Right lobe of liver (tissue), 6 donors: Measurements from ENCODE around the gene OMA1. TPM values are rescaled to one million over a fixed set of nuclear protein-coding genes. Genes with fewer than 3 reads are reported as not detected.

Experiments used
- ATAC-seq, 4 donors: fragments of 200-7000 bp; cut with Tn5 transposase; one replicate each; pipeline ENCODE4 v1.9.1; 2020; ENCODE audit warnings: mild to moderate bottlenecking in 4 of 4, moderate library complexity in 4 of 4
- DNase-seq, 3 donors: peaks; one replicate each; pipeline ENCODE4 v3.0.0-alpha.2; 2020
- H3K27ac ChIP-seq, 3 donors: fragments of 200-600 bp; one replicate each; pipeline ENCODE4 v1.8.0; 2022
- H3K27me3 ChIP-seq, 2 donors: fragments of 200-600 bp; one replicate each; pipeline ENCODE4 v1.8.0; 2022
- H3K36me3 ChIP-seq, 4 donors: fragments of 200-600 bp; sonication (generic) in 1 of 4; one replicate each; pipeline versions ENCODE4 v1.5.1 to v1.8.0; 2017 to 2022; ENCODE audit warnings: control low read depth in 1 of 4
- H3K4me1 ChIP-seq, 4 donors: fragments of 200-600 bp; sonication (generic) in 1 of 4; one replicate each; pipeline versions ENCODE4 v1.5.1 to v1.8.0; 2017 to 2022; ENCODE audit warnings: control low read depth in 1 of 4
- H3K4me3 ChIP-seq, 3 donors: fragments of 200-600 bp; one replicate each; pipeline ENCODE4 v1.8.0; 2022
- H3K9me3 ChIP-seq, 4 donors: fragments of 200-600 bp; sonication (generic) in 1 of 4; one replicate each; pipeline versions ENCODE4 v1.5.1 to v1.8.0; 2017 to 2022; ENCODE audit warnings: control low read depth in 1 of 4
- POLR2A ChIP-seq: fragments of 450-650 bp; IDR thresholded peaks from one replicate; pipeline ENCODE4 v1.6.1; 2017; ENCODE audit warnings: antibody characterized with exemption, mild to moderate bottlenecking
- WGBS: methylation state at CpG from one replicate; pipeline ENCODE4 v1.1.6; 2018; ENCODE audit warnings: low coverage, low lambda C conversion rate; ENCODE audit not compliant: insufficient coverage; ENCODE audit errors: missing lambda C conversion rate; 5-methylcytosine and 5-hydroxymethylcytosine counted together
- intact Hi-C, 2 donors: fragments of 100-400 bp; cut with DNase I; formaldehyde crosslinking; loops; one replicate each; pipeline versions ENCODE4 v1.11.2 to v1.14.1; 2022
- total RNA-seq, 6 experiments: library from RNA; depleted of rRNA in 2 of 6; stranded (reverse); fragments of >200 nt in 2 of 6; fragmentation: NEBNext Ultra II Directional in 3 of 6; extraction: Animal tissue kit (Norgen Biotek cat#: 25700) in 3 of 6; gene quantifications; one replicate each; pipeline versions ENCODE4 v1.1.0 to v1.2.4, GENCODE V29; 2016 to 2023
- TF ChIP-seq, protein P1 (sequence below), 4 donors: fragments of 200-600 bp in 3 of 4; fragments of 450-650 bp in 1 of 4; IDR thresholded peaks; one replicate each; pipeline versions ENCODE4 v1.5.1 to v1.8.0; 2016 to 2022; ENCODE audit warnings: antibody characterized with exemption in 4 of 4, mild to moderate bottlenecking in 2 of 4
- donor health status: DM: no; HTN: yes; CAD: no.
- donor health status: DM: no; HTN: no; CAD: no.
- donor health status: DM: no; HTN: no; CAD: no.
- donor health status: DM: no; HTN: yes; CAD: no.
- donor health status: DM: no; HTN: yes; CAD: no.

OMA1 gene
- total RNA-seq, 6 experiments from 2014 or later: 16.1 to 29.0 (median 18.9) TPM

DNA sequence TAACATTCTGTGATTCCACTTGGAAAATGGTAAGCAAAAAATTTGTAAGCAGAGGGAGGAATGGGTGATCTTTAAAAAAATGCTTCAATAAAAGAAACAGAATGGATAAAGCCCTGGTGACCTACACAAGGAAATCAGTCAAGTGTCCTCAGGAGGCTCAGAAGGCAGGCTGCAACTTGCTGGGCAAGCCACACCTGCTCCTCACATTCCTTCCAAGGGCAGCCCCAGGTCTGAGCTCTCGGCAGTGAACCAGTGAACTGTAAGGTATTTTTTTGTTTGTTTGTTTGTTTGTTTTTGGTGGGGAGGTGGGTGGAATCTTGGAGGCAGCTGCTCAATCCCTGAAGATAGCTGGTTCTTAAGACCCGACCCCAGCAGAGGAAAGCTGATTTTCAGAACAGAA lies 26.2 kb upstream of the OMA1 start:
- 12% methylated on average over 2 of the region's 2 CpGs for WGBS
- Histone ChIP-seq H3K4me1 (peaks cover 0 to 12% (median 0%) of the 10 kb centered on the region in 4 donors), H3K4me3 (no peak overlapping the region), H3K27ac (no peak overlapping the region), H3K36me3 (no peaks in the 10 kb centered on the region), H3K27me3 (peaks cover 0 to 23% of the 10 kb centered on the region in 2 donors), H3K9me3 (no peaks in the 10 kb centered on the region)
- DNase-seq (no peak), ATAC-seq (no peak)
- TF ChIP-seq POLR2A: no peak
- TF ChIP-seq, protein P1, sequence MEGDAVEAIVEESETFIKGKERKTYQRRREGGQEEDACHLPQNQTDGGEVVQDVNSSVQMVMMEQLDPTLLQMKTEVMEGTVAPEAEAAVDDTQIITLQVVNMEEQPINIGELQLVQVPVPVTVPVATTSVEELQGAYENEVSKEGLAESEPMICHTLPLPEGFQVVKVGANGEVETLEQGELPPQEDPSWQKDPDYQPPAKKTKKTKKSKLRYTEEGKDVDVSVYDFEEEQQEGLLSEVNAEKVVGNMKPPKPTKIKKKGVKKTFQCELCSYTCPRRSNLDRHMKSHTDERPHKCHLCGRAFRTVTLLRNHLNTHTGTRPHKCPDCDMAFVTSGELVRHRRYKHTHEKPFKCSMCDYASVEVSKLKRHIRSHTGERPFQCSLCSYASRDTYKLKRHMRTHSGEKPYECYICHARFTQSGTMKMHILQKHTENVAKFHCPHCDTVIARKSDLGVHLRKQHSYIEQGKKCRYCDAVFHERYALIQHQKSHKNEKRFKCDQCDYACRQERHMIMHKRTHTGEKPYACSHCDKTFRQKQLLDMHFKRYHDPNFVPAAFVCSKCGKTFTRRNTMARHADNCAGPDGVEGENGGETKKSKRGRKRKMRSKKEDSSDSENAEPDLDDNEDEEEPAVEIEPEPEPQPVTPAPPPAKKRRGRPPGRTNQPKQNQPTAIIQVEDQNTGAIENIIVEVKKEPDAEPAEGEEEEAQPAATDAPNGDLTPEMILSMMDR (IDR thresholded peaks at IDR 0.05): no peak
- intact Hi-C loops: no loop called here

DNA sequence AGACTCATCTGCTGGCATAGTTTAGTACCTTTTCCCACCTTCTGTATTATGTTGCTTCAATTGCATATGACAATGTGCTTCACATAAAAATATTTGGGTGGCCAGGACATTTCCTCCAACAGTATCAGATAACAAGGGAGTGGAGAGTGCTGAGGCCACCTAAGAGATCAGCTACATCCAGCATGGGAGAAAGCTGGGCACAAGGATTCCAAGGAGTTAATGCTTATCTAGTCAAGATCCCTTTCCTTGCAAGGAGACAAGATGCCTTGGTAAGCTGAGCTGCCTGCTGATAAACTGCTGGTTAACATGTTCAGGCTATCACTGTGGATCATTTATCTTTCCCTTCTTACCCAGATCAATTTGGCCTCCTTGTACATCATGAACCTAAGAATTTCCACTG lies 25.1 kb upstream of the OMA1 start:
- Histone ChIP-seq H3K4me1 (peaks cover 0 to 3% (median 0%) of the 10 kb centered on the region in 4 donors), H3K27me3 (peaks cover 0 to 13% of the 10 kb centered on the region in 2 donors), H3K9me3 (no peaks in the 10 kb centered on the region), H3K27ac (no peak overlapping the region), H3K4me3 (no peak overlapping the region), H3K36me3 (no peaks in the 10 kb centered on the region)
- DNase-seq (no peak), ATAC-seq (no peak)
- TF ChIP-seq POLR2A: no peak
- TF ChIP-seq, protein P1 (IDR thresholded peaks at IDR 0.05): no peak
- intact Hi-C loops: no loop called here

DNA sequence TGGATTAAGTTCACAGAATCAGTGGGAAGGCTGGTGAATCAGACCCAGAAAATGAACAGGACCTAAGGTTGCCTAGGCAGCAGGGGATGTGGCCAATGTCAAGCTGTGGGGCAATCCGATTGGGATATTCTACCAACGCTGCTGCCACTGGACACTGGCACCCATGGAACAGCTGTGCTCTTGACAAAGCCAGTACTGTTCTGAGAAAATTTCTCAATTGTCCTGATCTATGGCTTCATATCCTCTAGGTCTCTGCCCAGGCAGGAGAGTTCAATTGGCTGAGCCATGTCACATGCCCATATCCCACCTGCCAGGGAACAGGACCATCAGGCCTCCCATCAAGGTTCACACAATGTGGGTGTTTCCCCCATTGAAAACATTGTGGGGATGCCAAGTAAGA lies 24.3 kb upstream of the OMA1 start:
- H3K4me1 ChIP-seq: no peaks in the 10 kb centered on the region
- H3K27me3 ChIP-seq: peaks cover 0 to 6% of the 10 kb centered on the region in 2 donors
- TF ChIP-seq, protein P1 (IDR thresholded peaks at IDR 0.05): no peak
- no peak for TF ChIP-seq POLR2A
- H3K36me3 ChIP-seq: no peaks in the 10 kb centered on the region
- intact Hi-C loops: no loop called here
- no CpG with 5 or more reads among the region's 2 CpGs for WGBS
- H3K27ac ChIP-seq: no peak overlapping the region
- ATAC-seq (no peak), DNase-seq (no peak)
- no peak overlapping the region for H3K4me3 ChIP-seq
- H3K9me3 ChIP-seq: no peaks in the 10 kb centered on the region

DNA sequence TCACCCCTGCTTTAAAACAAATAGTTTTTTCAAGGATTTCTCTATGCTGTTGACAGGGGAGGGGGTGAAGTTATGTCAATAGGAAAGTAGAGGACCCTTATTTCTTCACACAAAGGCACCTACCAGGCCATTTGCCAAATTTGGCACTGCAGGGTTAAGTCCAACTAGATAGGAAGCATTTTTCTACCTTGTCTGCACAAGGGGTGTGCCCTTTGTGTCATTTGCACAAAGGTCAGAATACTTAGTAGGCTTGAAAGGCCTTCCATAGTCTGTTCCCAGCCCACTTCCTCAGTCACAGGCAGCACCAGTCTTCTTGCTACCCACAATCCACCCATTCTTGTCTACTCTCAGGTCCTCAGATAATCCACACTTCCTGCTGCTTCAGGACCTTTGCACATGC lies 23.6 kb upstream of the OMA1 start:
- ATAC-seq: no peak
- DNase-seq: no peak
- no peak overlapping the region for H3K27ac ChIP-seq
- TF ChIP-seq, protein P1 (IDR thresholded peaks at IDR 0.05): no peak
- TF ChIP-seq POLR2A: no peak
- H3K4me3 ChIP-seq: no peak overlapping the region
- no peaks in the 10 kb centered on the region for H3K27me3 ChIP-seq
- no peaks in the 10 kb centered on the region for H3K4me1 ChIP-seq
- H3K36me3 ChIP-seq: no peaks in the 10 kb centered on the region
- intact Hi-C loops: no loop called here
- H3K9me3 ChIP-seq: no peaks in the 10 kb centered on the region

DNA sequence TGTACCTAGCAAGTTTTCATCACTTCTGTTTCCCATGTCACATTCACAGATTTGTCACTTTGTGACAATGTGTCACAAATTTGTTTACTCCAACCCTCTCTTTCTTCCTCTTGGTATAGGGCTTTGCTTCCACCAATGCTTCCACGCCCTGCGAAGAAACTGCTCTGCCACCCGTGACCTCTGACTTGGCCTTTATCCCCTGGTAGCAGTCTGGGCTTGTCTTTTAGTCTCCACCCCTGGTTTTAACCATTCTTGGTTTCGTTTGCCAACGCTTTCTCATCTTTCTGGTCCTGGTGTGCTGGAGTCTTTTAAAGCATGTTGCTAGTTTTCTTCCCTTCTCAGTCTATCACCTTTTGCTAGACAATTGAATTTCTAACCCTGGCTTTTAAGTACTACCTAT lies 22.4 kb upstream of the OMA1 start:
- Histone ChIP-seq H3K9me3 (no peaks in the 10 kb centered on the region), H3K4me3 (no peak overlapping the region), H3K36me3 (no peaks in the 10 kb centered on the region), H3K27me3 (no peaks in the 10 kb centered on the region), H3K27ac (no peak overlapping the region), H3K4me1 (no peaks in the 10 kb centered on the region)
- no peak for ATAC-seq
- no peak for DNase-seq
- TF ChIP-seq POLR2A: no peak
- TF ChIP-seq, protein P1 (IDR thresholded peaks at IDR 0.05): no peak
- intact Hi-C loops: no loop called here
- 44% methylated on average over 5 of the region's 5 CpGs for WGBS
